Hepatocyte (in vitro differentiated cells): ENCODE data around the gene RNF151. TPM values are rescaled to one million over a fixed set of nuclear protein-coding genes. Genes with fewer than 3 reads are reported as not detected.
A peak's percentile ranks its signal among the peaks of the same experiment; 100 is the strongest.

Experiments
- DNase-seq: peaks from one replicate; pipeline ENCODE4 v3.0.0-alpha.2; 2016; ENCODE audit warnings: low spot score
- H2AFZ ChIP-seq: fragments of 200-600 bp; sonication (generic); 2 replicates; pipeline ENCODE4 v1.6.0; 2016; ENCODE audit warnings: antibody characterized with exemption, mild to moderate bottlenecking
- H3K27ac ChIP-seq: fragments of 200-600 bp; sonication (generic); 2 replicates; pipeline ENCODE4 v1.5.1; 2016; ENCODE audit warnings: mild to moderate bottlenecking
- H3K27me3 ChIP-seq: fragments of 200-600 bp; sonication (generic); 2 replicates; pipeline ENCODE4 v1.6.1; 2016
- H3K36me3 ChIP-seq: fragments of 200-600 bp; sonication (generic); replicated peaks from 2 replicates; pipeline ENCODE4 v1.5.1; 2016; ENCODE audit warnings: low read depth; ENCODE audit not compliant: insufficient read depth
- H3K4me1 ChIP-seq: fragments of 200-600 bp; sonication (generic); 2 replicates; pipeline ENCODE4 v1.5.1; 2016; ENCODE audit warnings: mild to moderate bottlenecking, moderate library complexity; ENCODE audit not compliant: insufficient read depth
- H3K4me2 ChIP-seq: fragments of 200-600 bp; sonication (generic); 2 replicates; pipeline ENCODE4 v1.6.0; 2016
- H3K4me3 ChIP-seq: fragments of 200-600 bp; sonication (generic); 2 replicates; pipeline ENCODE4 v1.5.1; 2016; ENCODE audit warnings: mild to moderate bottlenecking
- H3K79me2 ChIP-seq: fragments of 200-600 bp; sonication (generic); 2 replicates; pipeline ENCODE4 v1.6.0; 2017; ENCODE audit warnings: mild to moderate bottlenecking
- H3K9me2 ChIP-seq: fragments of 200-600 bp; sonication (generic); replicated peaks from 2 replicates; pipeline ENCODE4 v1.6.0; 2017; ENCODE audit warnings: mild to moderate bottlenecking; ENCODE audit not compliant: insufficient read depth
- H3K9me3 ChIP-seq: fragments of 200-600 bp; sonication (generic); 2 replicates; pipeline ENCODE4 v1.5.1; 2016; ENCODE audit warnings: low read depth, mild to moderate bottlenecking
- H4K20me1 ChIP-seq: fragments of 200-600 bp; sonication (generic); 2 replicates; pipeline ENCODE4 v1.6.0; 2016; ENCODE audit warnings: mild to moderate bottlenecking; ENCODE audit not compliant: insufficient read depth, poor library complexity, severe bottlenecking
- CTCF ChIP-seq: fragments of 200-600 bp; sonication (generic); IDR thresholded peaks from 2 replicates; pipeline ENCODE4 v1.5.1; 2016; ENCODE audit warnings: antibody characterized with exemption, mild to moderate bottlenecking; ENCODE audit not compliant: poor library complexity
- EZH2 ChIP-seq: fragments of 200-600 bp; sonication (generic); IDR thresholded peaks from 2 replicates; pipeline ENCODE4 v1.6.1; 2016; ENCODE audit warnings: antibody characterized with exemption, mild to moderate bottlenecking, borderline replicate concordance
- EZH2phosphoT487 ChIP-seq: fragments of 200-600 bp; sonication (generic); IDR thresholded peaks from one replicate; pipeline ENCODE4 v1.6.1; 2018; ENCODE audit warnings: antibody characterized with exemption, mild to moderate bottlenecking, low read depth, moderate library complexity; ENCODE audit not compliant: unreplicated experiment, severe bottlenecking
- WGBS: methylation state at CpG from one replicate; pipeline ENCODE4 v1.1.6; 2016; ENCODE audit warnings: low lambda C conversion rate; ENCODE audit errors: missing lambda C conversion rate; 5-methylcytosine and 5-hydroxymethylcytosine counted together
- polyA plus RNA-seq: library from polyadenylated mRNA; unstranded; fragments of >200 nt; fragmentation: Nextera tagmentation; extraction: Ambion mirVana; gene quantifications from 2 replicates; pipeline ENCODE4 v1.2.1, GENCODE V29; 2016
- total RNA-seq: library from RNA; depleted of rRNA; stranded (reverse); fragments of >200 nt; gene quantifications from 2 replicates; pipeline ENCODE4 v1.2.3, GENCODE V29; 2014

The RNF151 gene
- total and polyA plus RNA-seq, 2 experiments from 2014 or later = not detected

GRCh38 chr16:1968146-1968953, 1.7 kb downstream of the RNF151 start:
- no peaks in the 10 kb centered on the region for H3K9me2 ChIP-seq
- 92% methylated on average over 41 of the region's 41 CpGs for WGBS

GRCh38 chr16:1971796-1972489, 5.3 kb downstream of the RNF151 start, which contains the start of gene TBL3:
Gene TBL3 (plus strand): TSS chr16:1972053. CDS start chr16:1972165, 112 bp downstream.
- no peaks in the 10 kb centered on the region for H3K9me3 ChIP-seq
- DNase-seq = peak; percentile 96
- H3K36me3 ChIP-seq = no peaks in the 10 kb centered on the region
- H2AFZ ChIP-seq = peak within 1 kb of the TSS; percentile 94
- peak within 1 kb of the TSS; percentile 90 for H3K4me2 ChIP-seq
- 2% methylated on average over 72 of the region's 78 CpGs for WGBS
- peak within 1 kb of the TSS; percentile 94 for H3K27ac ChIP-seq
- no peaks in the 10 kb centered on the region for H4K20me1 ChIP-seq
- TF ChIP-seq EZH2phosphoT487 (no peak), EZH2 (no peak), CTCF (no peak)
- H3K79me2 ChIP-seq = peaks cover 26% of the 10 kb centered on the region
- H3K9me2 ChIP-seq = no peaks in the 10 kb centered on the region
- H3K4me3 ChIP-seq = peak within 1 kb of the TSS; percentile 77
- H3K27me3 ChIP-seq = no peaks in the 10 kb centered on the region
- peaks cover 11% of the 10 kb centered on the region for H3K4me1 ChIP-seq

More at GRCh38 chr16:1968146-1968953, 1.7 kb downstream of the RNF151 start:
- H3K4me1 ChIP-seq = peaks cover 21% of the 10 kb centered on the region
- no peaks in the 10 kb centered on the region for H3K9me3 ChIP-seq
- no peaks in the 10 kb centered on the region for H3K27me3 ChIP-seq
- DNase-seq = no peak
- peaks cover 7% of the 10 kb centered on the region for H4K20me1 ChIP-seq
- no peaks in the 10 kb centered on the region for H3K36me3 ChIP-seq
- H3K79me2 ChIP-seq = peaks cover 41% of the 10 kb centered on the region
- no peak overlapping the region for H3K4me2 ChIP-seq
- no peak overlapping the region for H3K4me3 ChIP-seq
- no peak overlapping the region for H2AFZ ChIP-seq
- no peak overlapping the region for H3K27ac ChIP-seq
- TF ChIP-seq CTCF (no peak), EZH2 (no peak)

- H3K27me3 ChIP-seq = no peaks in the 10 kb centered on the region
- WGBS = 15% methylated on average over 13 of the region's 22 CpGs
- peak overlapping the region; percentile 90 for H3K4me2 ChIP-seq
- peak overlapping the region; percentile 77 for H3K4me3 ChIP-seq
- peaks cover 11% of the 10 kb centered on the region for H3K4me1 ChIP-seq
- H3K79me2 ChIP-seq = peaks cover 26% of the 10 kb centered on the region
- DNase-seq = peak; percentile 60
- H3K36me3 ChIP-seq = no peaks in the 10 kb centered on the region
- no peaks in the 10 kb centered on the region for H3K9me2 ChIP-seq
- no peak overlapping the region for H2AFZ ChIP-seq
- no peaks in the 10 kb centered on the region for H4K20me1 ChIP-seq
- TF ChIP-seq CTCF (no peak), EZH2phosphoT487 (no peak), EZH2 (no peak)
- peak overlapping the region; percentile 75 for H3K27ac ChIP-seq
- H3K9me3 ChIP-seq = no peaks in the 10 kb centered on the region
These were observed 5.8 kb downstream of the RNF151 start for GRCh38 chr16:1972490-1972877.
